SKM-1 treated with dmso at 0.1 percent for 144 hours (cell line): ENCODE data around the gene GNPNAT1.
A peak's percentile ranks its signal among the peaks of the same experiment; 100 is the strongest.
"Not testable (repeated sequence)": the region's sequence is repeated elsewhere in the genome, so short reads cannot be mapped to it uniquely, and the experiment has no call there.

ENCODE experiments used
- DNase-seq: peaks from one replicate; lab custom pipeline; 2025; ENCODE audit not compliant: unreplicated experiment; lab: John Stamatoyannopoulos, UW

GNPNAT1 gene

GRCh38 chr14:52790011-52790755 lies 1.2 kb downstream of the GNPNAT1 start:
- DNase-seq: no peak

GRCh38 chr14:52789118-52789517 lies 2.3 kb downstream of the GNPNAT1 start:
- no peak for DNase-seq

GRCh38 chr14:52786887-52787286 lies 4.5 kb downstream of the GNPNAT1 start:
- no peak for DNase-seq

- DNase-seq: no peak
Observed at GRCh38 chr14:52783206-52783605, 8.2 kb downstream of the GNPNAT1 start.

- DNase-seq: no peak
Observed at GRCh38 chr14:52781629-52782028, 9.8 kb downstream of the GNPNAT1 start.

- DNase-seq: no peak
Observed at GRCh38 chr14:52780893-52781292, 10.5 kb downstream of the GNPNAT1 start.

GRCh38 chr14:52778702-52779101 lies 12.7 kb downstream of the GNPNAT1 start:
- DNase-seq: no peak

GRCh38 chr14:52776816-52777215 lies 14.6 kb downstream of the GNPNAT1 start:
- no peak for DNase-seq

- no peak for DNase-seq
Observed at GRCh38 chr14:52769887-52770286, 21.5 kb downstream of the GNPNAT1 start.

- DNase-seq: no peak
Observed at GRCh38 chr14:52767058-52767833, 24.2 kb downstream of the GNPNAT1 start.

GRCh38 chr14:52762923-52763322 lies 28.5 kb downstream of the GNPNAT1 start:
- DNase-seq: not testable (repeated sequence)

GRCh38 chr14:52759145-52759544 lies 32.3 kb downstream of the GNPNAT1 start:
- no peak for DNase-seq

GRCh38 chr14:52755607-52756316 lies 35.6 kb downstream of the GNPNAT1 start:
- no peak for DNase-seq

GRCh38 chr14:52748647-52749292 lies 42.6 kb downstream of the GNPNAT1 start:
- no peak for DNase-seq

GRCh38 chr14:52741865-52742264 lies 49.5 kb downstream of the GNPNAT1 start:
- no peak for DNase-seq

GRCh38 chr14:52740751-52741150 lies 50.7 kb downstream of the GNPNAT1 start:
- no peak for DNase-seq

- no peak for DNase-seq
Observed at GRCh38 chr14:52738409-52738808, 53.0 kb downstream of the GNPNAT1 start.

- DNase-seq: no peak
Observed at GRCh38 chr14:52735921-52736489, 55.4 kb downstream of the GNPNAT1 start.

GRCh38 chr14:52733824-52734223 lies 57.6 kb downstream of the GNPNAT1 start:
- DNase-seq: no peak

GRCh38 chr14:52730709-52731111 lies 60.7 kb downstream of the GNPNAT1 start:
- peak; percentile 5 for DNase-seq
